HepG2 (cell line): ENCODE measurements around the gene ATPAF2. TPM values are rescaled to one million over a fixed set of nuclear protein-coding genes. Genes with fewer than 3 reads are reported as not detected.

Experiments used
- BATF2 ChIP-seq: sonication (generic); formaldehyde crosslinking; IDR thresholded peaks from 2 replicates; pipeline ENCODE4 v1.8.0; 2022; ENCODE audit warnings: mild to moderate bottlenecking, missing genetic modification reagents, moderate library complexity
- BRF2 ChIP-seq: sonication (generic); formaldehyde crosslinking; IDR thresholded peaks from 2 replicates; pipeline ENCODE4 v1.8.1; 2022; ENCODE audit warnings: mild to moderate bottlenecking, missing genetic modification reagents
- KIAA2018 ChIP-seq: sonication (generic); formaldehyde crosslinking; IDR thresholded peaks from 2 replicates; pipeline ENCODE4 v1.5.0; 2020; ENCODE audit warnings: mild to moderate bottlenecking, missing genetic modification reagents, borderline replicate concordance
- polyA plus RNA-seq, 8 experiments: library from polyadenylated mRNA; depleted of rRNA in 3 of 8; stranded (reverse) in 7 of 8; unstranded in 1 of 8; fragments of >200 nt; fragmentation: Illumina TruSeq in 4 of 8; extraction: Trizol in 4 of 8; gene quantifications; 2 replicates each; pipeline versions ENCODE4 v1.2.1 to v1.2.3, GENCODE V29; 2011 to 2016; ENCODE audit warnings: low read depth in 4 of 8, missing spikeins in 1 of 8, mixed read lengths in 1 of 8; ENCODE audit not compliant: insufficient read depth in 1 of 8
- total RNA-seq, 5 experiments: library from RNA; depleted of rRNA; stranded (reverse); fragments of >200 nt; fragmentation: Illumina TruSeq; extraction: Trizol; gene quantifications; 2 replicates each; pipeline ENCODE4 v1.2.3, GENCODE V29; 2016; ENCODE audit warnings: low read depth in 1 of 5

ATPAF2 gene
- total and polyA plus RNA-seq, 2 of the 13 experiments (the other 11 are each of a cell fraction or from before 2014, with no cell fraction given) = 15.0 to 16.5 TPM

GRCh38 chr17:18028114-18028951 is 10.6 kb downstream of the ATPAF2 start (continued):
- TF ChIP-seq KIAA2018 (CRISPR knock-in tag) (no peak), BATF2 (CRISPR knock-in tag) (no peak), BRF2 (CRISPR knock-in tag) (no peak)
- TF ChIP-seq, all 625 proteins: peak for 0
